SK-N-MC (cell line): ENCODE data around the gene ARSB.
A peak's percentile ranks its signal among the peaks of the same experiment; 100 is the strongest.

Experiments used
- DNase-seq: peaks from one replicate; pipeline ENCODE4 v3.0.0-alpha.2; 2011; ENCODE audit warnings: low read depth, low spot score
- H3K27ac ChIP-seq: fragments of 200-600 bp; sonication (generic); 2 replicates; pipeline ENCODE4 v1.5.1; 2016; ENCODE audit warnings: mixed run types
- H3K36me3 ChIP-seq: fragments of 200-600 bp; sonication (generic); 2 replicates; pipeline ENCODE4 v1.6.1; 2017; ENCODE audit warnings: antibody characterized with exemption, low read length, mixed read lengths; ENCODE audit not compliant: insufficient read depth
- H3K4me3 ChIP-seq: fragments of 200-600 bp; sonication (generic); 2 replicates; pipeline ENCODE4 v1.5.1; 2016
- H3K9ac ChIP-seq: fragments of 200-600 bp; sonication (generic); 2 replicates; pipeline ENCODE4 v1.8.0; 2017; ENCODE audit warnings: mixed run types, mixed read lengths; ENCODE audit not compliant: insufficient read length
- H3K9me3 ChIP-seq: fragments of 200-600 bp; sonication (generic); 2 replicates; pipeline ENCODE4 v1.6.1; 2017; ENCODE audit warnings: low read depth, mild to moderate bottlenecking, antibody characterized with exemption, low read length, moderate library complexity, mixed read lengths
- EZH2 ChIP-seq: fragments of 200-600 bp; sonication (generic); IDR thresholded peaks from one replicate; pipeline ENCODE4 v1.6.1; 2017; ENCODE audit warnings: antibody characterized with exemption
- FOXP2 ChIP-seq: optimal IDR thresholded peaks from 2 replicates; pipeline ENCODE3; 2011; ENCODE audit warnings: mild to moderate bottlenecking, moderate library complexity; ENCODE audit not compliant: insufficient read depth; ENCODE audit errors: extremely low read length, control extremely low read depth
- POLR2AphosphoS5 ChIP-seq: IDR thresholded peaks from 2 replicates; pipeline ENCODE4 v1.6.1; 2012; ENCODE audit warnings: mild to moderate bottlenecking, low read depth, low read length, borderline replicate concordance

Gene ARSB

DNA sequence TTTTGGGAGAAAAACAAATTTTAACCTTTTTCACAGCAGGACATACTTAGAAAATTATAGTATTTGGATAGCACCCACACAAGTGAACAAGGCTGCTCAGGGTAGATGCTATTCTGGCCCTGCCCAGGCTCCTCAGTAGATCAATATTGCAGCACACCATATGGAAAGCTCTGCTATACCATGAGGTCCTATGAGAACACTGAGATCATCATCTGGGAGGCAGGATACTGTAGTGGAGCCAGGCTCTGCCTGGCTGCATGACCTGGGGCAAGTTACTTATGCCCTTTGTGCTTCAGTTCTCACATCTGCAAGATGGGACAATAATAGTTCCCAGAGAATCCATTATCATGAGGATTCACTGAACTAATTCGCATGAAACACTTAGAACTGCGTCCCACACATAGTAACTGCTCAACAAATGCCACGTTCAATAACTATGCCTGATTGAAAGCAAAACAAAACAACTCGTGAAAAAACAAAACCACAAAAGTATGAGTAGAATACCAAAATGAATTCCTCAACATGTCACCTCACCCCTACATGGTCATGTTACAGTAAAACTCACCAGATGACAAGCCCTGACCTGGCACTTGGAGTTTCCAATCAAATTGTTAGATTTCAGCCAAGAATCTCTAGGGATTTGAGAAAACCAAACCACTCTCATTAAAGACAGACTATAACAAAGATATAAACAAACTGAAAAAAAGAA is 31.9 kb downstream of the ARSB start:
- Histone ChIP-seq H3K9ac (no peak overlapping the region), H3K9me3 (no peaks in the 10 kb centered on the region), H3K4me3 (no peak overlapping the region), H3K27ac (no peak overlapping the region), H3K36me3 (no peaks in the 10 kb centered on the region)
- no peak for DNase-seq
- TF ChIP-seq POLR2AphosphoS5 (no peak), EZH2 (no peak), FOXP2 (no peak)

DNA sequence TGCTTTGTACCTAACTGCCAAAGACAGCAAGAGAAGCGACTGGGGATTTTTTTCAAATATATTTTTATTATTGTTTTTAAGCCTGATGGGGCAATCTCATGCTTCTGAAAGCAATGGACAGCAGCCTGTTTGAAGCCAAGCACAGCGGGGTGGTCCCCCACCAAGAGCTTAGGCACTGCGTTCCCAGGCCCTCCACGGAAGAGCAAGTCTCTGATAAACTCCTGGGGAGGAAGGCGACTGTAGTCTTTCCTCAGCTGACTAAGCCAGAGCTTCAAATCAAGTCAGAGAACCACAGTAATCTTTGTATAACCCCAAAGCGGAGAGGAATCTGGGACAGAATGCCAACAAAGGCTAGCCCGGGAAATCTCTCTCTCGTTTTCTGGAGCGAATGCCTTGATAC is 54.4 kb downstream of the ARSB start:
- no peak for DNase-seq
- no peak overlapping the region for H3K4me3 ChIP-seq
- H3K9me3 ChIP-seq = no peaks in the 10 kb centered on the region
- no peak overlapping the region for H3K9ac ChIP-seq
- H3K27ac ChIP-seq = peak overlapping the region; percentile 16; the same call in 1 of the 2 replicates
- H3K36me3 ChIP-seq = no peaks in the 10 kb centered on the region
- TF ChIP-seq POLR2AphosphoS5 = no peak
- TF ChIP-seq FOXP2 = no peak
- TF ChIP-seq EZH2 = no peak

DNA sequence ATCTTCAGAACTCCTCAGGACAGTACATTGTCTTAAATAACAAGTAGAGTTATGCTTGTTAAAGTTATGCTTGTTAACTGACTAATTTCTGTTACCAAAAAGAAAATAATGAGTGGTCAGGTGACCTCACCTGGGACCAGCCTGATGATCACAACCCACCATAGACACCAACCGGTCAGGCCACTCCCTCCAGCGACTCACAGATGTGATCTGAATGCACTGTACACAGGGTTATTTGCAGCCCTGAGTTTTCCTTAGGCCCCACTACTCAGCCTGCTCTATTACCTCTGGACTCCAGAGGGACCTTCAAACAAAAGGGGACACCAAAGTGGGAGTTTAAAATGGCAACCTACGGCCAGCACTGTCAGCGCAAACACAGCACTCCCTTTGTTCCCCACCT is 55.3 kb downstream of the ARSB start:
- TF ChIP-seq EZH2 (no peak), POLR2AphosphoS5 (no peak), FOXP2 (no peak)
- no peaks in the 10 kb centered on the region for H3K9me3 ChIP-seq
- H3K4me3 ChIP-seq = no peak overlapping the region
- H3K36me3 ChIP-seq = no peaks in the 10 kb centered on the region
- H3K27ac ChIP-seq = no peak overlapping the region
- DNase-seq = no peak
- H3K9ac ChIP-seq = no peak overlapping the region

DNA sequence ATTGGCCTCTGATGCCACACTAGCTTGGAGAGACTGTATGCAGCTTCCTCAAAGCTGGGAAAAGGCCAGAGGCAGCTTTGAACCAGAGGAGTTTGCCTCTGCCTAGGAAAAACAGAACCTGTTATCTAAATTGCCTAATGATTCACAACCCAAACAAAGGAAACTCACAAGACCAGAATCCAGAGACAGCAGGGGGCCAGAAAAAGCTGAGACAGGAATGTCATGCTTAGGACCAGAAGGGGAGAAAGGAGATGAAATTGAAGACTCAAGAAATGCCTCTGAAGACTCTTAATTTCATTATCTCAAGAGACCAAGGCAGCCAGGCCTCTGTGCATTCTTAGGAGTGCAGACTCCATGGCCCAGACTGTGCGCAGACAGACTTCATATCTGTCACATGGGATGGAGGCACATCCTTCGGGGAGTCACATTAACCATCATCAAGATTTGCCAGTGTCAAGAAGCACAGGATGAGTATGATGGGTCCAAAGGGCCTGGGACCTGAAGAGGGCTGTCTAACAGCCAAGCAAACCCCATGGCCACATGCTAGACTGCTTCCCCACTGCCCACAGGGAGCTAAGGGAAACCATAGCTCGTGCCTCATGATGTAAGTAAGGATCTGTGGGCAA is 57.3 kb downstream of the ARSB start:
- Histone ChIP-seq H3K27ac (0 out of 2 replicates have a peak overlapping the region, but pooled peaks have one; percentile 7), H3K9ac (no peak overlapping the region), H3K36me3 (no peaks in the 10 kb centered on the region), H3K9me3 (no peaks in the 10 kb centered on the region), H3K4me3 (no peak overlapping the region)
- no peak for DNase-seq
- no peak for TF ChIP-seq EZH2
- no peak for TF ChIP-seq FOXP2
- TF ChIP-seq POLR2AphosphoS5 = no peak

DNA sequence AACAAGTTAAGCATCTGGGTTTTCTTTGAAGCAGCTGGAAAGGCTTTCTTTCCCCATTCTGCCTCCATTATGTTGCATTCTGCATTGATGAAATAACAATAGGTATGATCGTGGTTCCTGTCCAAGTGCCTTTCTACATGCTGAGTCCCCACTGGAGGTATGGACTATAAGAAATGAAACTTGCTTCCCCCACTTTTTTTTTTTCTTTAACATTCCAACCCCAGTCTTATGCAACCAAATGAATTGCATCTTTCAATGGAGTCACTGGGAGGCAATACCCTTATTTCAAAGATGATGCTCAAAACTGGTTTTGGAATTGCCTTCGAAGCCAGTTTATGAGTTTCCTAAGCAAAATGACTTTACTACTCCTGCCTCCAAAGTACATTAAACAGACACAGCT is 58.9 kb downstream of the ARSB start:
- no peak overlapping the region for H3K9ac ChIP-seq
- no peaks in the 10 kb centered on the region for H3K9me3 ChIP-seq
- DNase-seq = no peak
- H3K36me3 ChIP-seq = no peaks in the 10 kb centered on the region
- TF ChIP-seq EZH2 = no peak
- no peak for TF ChIP-seq FOXP2
- TF ChIP-seq POLR2AphosphoS5 = no peak
- no peak overlapping the region for H3K4me3 ChIP-seq
- H3K27ac ChIP-seq = no peak overlapping the region

DNA sequence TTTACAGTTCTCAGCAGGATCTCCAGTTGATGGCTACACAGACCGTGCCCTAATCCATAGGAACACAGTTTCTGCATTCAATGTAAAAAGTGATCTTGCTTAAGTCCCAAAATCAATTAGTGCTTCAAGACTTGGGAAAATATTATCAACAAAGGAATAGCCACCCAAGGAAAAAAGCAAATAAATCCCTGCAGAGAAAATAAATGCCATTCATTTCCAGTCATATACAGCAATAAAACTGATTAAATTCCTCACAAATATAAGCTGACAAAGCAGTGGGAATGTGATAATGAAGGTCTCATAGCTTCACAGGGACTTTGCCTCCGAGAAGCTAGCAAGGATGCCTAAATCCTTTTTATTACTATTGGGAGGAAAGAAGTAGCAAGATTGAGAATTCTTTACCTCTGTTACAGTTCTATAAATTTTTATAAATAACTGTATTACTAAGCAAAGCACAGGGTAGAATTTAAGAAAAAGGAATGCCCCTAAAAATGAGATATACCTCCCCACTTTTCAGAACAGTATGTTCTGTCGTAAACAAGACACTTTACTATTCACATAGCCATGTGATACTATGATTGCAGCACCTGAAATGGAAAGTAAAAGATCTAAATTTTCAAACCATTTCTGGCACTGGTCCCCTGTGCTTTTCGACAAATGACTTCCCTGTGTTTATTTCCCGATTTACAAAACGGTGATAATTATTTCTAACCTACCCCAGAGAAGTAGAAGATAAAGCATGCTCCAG is 59.8 kb downstream of the ARSB start:
- H3K9me3 ChIP-seq = no peaks in the 10 kb centered on the region
- H3K9ac ChIP-seq = no peak overlapping the region
- no peak overlapping the region for H3K4me3 ChIP-seq
- DNase-seq = no peak
- no peak overlapping the region for H3K27ac ChIP-seq
- TF ChIP-seq FOXP2 = no peak
- TF ChIP-seq EZH2 = no peak
- TF ChIP-seq POLR2AphosphoS5 = no peak
- H3K36me3 ChIP-seq = no peaks in the 10 kb centered on the region

DNA sequence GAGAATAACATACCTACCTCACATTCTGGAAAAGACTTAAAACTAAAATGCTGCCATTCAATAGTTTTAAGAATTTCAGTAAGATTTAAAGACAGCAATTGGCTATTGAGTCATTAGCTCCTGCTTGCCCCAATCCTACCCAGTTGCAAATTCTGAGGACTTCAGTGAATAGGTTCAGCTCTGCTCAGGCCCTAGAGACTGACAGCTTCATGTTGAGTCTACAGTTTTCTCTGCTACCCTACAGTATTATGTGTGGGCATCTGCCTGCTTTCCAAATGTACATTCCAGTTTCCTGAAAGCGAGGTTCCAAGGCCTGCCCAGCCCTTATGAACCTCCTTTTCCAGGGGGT is 61.5 kb downstream of the ARSB start:
- Histone ChIP-seq H3K27ac (no peak overlapping the region), H3K9me3 (no peaks in the 10 kb centered on the region), H3K36me3 (no peaks in the 10 kb centered on the region), H3K4me3 (no peak overlapping the region), H3K9ac (no peak overlapping the region)
- DNase-seq = no peak
- TF ChIP-seq EZH2 = no peak
- no peak for TF ChIP-seq POLR2AphosphoS5
- TF ChIP-seq FOXP2 = no peak

DNA sequence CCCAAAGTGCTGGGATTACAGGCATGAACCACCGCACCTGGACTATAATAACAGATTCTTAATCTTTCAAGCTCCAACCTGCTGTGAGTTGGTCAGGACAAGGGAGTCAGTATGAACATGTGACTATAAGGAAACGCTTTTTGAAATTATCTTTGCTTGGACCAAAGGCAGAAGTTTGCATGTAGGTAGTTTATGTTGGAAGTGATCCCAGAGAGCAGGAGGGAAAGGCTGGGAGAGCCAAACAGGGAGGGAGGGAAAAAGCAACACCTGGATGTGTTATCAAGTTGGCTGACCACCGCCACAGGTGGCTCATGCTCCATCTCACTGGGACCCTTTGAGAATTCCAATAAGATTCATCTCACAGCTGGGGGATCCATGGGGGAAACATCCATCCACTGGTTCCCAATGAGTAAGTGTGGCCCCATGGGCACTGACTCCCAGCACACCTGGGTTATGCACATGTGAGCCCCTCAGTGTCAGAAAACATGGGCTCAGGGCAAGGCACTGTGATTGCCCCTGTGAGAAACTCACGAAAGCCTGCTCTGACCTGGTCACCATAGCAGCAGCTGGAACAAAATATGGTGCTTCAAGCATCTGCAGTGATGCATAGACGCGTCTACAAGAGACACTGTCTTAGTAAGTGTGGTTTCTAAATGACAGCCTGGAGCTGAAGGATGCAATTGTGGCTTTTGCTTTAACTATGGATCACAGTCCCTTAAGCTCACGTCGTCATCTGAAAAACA is 62.1 kb downstream of the ARSB start:
- H3K36me3 ChIP-seq = no peaks in the 10 kb centered on the region
- no peak overlapping the region for H3K4me3 ChIP-seq
- no peaks in the 10 kb centered on the region for H3K9me3 ChIP-seq
- DNase-seq = no peak
- H3K27ac ChIP-seq = no peak overlapping the region
- H3K9ac ChIP-seq = no peak overlapping the region
- TF ChIP-seq FOXP2 (no peak), EZH2 (no peak), POLR2AphosphoS5 (no peak)
